OCI-LY3 (cell line): ENCODE measurements around the gene NAT10.

Source experiments
- EZH2phosphoT487 ChIP-seq: fragments of 200-600 bp; shearing (Covaris generic); IDR thresholded peaks from 2 replicates; pipeline ENCODE4 v1.6.1; 2018; ENCODE audit warnings: antibody characterized with exemption, mixed run types, low read depth
- TF ChIP-seq, protein P1 (sequence below): fragments of 200-600, 300-600 bp; sonication (generic); IDR thresholded peaks from 2 replicates; pipeline ENCODE4 v1.5.1; 2014; ENCODE audit warnings: antibody characterized with exemption, low read length, low read depth

DNA sequence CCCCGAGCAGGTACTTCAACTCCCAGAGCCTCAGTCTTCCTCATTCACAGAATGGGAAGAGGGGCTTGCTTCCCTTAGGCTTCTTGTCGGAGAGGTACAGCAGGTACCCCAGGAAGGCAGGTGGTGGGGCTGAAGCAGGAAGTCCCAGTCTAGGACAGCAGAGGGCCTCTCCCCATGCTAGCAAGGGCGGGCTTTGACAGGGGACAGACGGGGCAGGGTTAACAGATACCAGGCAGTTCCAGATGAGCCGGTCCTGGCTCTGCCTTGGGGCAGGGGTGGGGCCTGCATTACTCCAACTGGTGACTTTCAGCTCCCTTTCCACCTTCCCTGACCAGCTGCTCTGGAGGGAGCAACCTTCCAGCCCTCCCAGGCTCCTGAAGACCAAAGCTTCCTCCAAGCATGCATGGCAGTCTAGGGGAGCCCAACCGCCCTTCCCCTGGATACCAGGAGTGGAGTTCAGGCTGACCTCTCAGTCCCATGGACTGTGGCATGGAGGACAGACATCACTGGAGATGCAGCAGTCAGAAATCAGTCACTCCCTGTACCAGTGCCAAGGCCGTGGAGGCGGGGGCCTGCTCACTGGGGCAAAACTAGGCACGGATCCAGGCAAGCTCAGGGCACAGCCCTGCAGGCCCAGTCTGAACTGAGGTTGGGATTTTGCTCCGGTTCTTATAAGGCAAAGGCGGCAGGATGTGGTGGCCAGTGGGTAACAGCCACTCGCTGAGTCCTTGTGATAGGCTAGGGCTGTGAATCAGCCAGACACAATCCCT, 60.5 kb downstream of the NAT10 start:
- TF ChIP-seq, protein P1, sequence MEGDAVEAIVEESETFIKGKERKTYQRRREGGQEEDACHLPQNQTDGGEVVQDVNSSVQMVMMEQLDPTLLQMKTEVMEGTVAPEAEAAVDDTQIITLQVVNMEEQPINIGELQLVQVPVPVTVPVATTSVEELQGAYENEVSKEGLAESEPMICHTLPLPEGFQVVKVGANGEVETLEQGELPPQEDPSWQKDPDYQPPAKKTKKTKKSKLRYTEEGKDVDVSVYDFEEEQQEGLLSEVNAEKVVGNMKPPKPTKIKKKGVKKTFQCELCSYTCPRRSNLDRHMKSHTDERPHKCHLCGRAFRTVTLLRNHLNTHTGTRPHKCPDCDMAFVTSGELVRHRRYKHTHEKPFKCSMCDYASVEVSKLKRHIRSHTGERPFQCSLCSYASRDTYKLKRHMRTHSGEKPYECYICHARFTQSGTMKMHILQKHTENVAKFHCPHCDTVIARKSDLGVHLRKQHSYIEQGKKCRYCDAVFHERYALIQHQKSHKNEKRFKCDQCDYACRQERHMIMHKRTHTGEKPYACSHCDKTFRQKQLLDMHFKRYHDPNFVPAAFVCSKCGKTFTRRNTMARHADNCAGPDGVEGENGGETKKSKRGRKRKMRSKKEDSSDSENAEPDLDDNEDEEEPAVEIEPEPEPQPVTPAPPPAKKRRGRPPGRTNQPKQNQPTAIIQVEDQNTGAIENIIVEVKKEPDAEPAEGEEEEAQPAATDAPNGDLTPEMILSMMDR: 0 out of 2 replicates have a peak, but pooled peaks have one; percentile 6
- no peak for TF ChIP-seq EZH2phosphoT487
